A673 (cell line): ENCODE data around the gene BTBD2. TPM values are rescaled to one million over a fixed set of nuclear protein-coding genes. Genes with fewer than 3 reads are reported as not detected.

Experiments
- BruUV-seq: library from RNA; stranded (reverse); fragments of 400-500 nt; replicated peaks from 2 replicates; lab custom pipeline; 2021; lab: Mats Ljungman, UMichigan
- CTCF ChIA-PET: fragments of 300-600 bp; sonication (Branson Sonifier 250); formaldehyde crosslinking; loops from one replicate; lab custom pipeline; 2022; ENCODE audit warnings: antibody characterized with exemption; lab: Charles Lee
- POLR2A ChIA-PET: fragments of 300-600 bp; sonication (Branson Sonifier 250); formaldehyde crosslinking; loops from one replicate; lab custom pipeline; 2022; ENCODE audit warnings: antibody characterized with exemption; ENCODE audit not compliant: low non-redundant PET; lab: Charles Lee
- DNase-seq: peaks from one replicate; pipeline ENCODE4 v3.0.0-alpha.2; 2015; ENCODE audit warnings: low spot score
- H3K27ac ChIP-seq: fragments of 200-600 bp; sonication (generic); 2 replicates; pipeline ENCODE4 v1.5.1; 2016; ENCODE audit warnings: mixed run types, low read depth, mild to moderate bottlenecking, mixed read lengths, antibody characterized with exemption, low read length; ENCODE audit not compliant: poor library complexity, severe bottlenecking
- H3K27me3 ChIP-seq: fragments of 200-600 bp; sonication (generic); replicated peaks from 2 replicates; pipeline ENCODE4 v1.6.1; 2017; ENCODE audit warnings: mixed run types, low read depth, mild to moderate bottlenecking, mixed read lengths, antibody characterized with exemption, low read length; ENCODE audit not compliant: insufficient read depth, poor library complexity
- H3K36me3 ChIP-seq: fragments of 200-600 bp; sonication (generic); 2 replicates; pipeline ENCODE4 v1.6.1; 2016; ENCODE audit warnings: mixed run types, mild to moderate bottlenecking, mixed read lengths, antibody characterized with exemption, low read length; ENCODE audit not compliant: insufficient read depth, poor library complexity, severe bottlenecking
- H3K4me1 ChIP-seq: fragments of 200-600 bp; sonication (generic); 2 replicates; pipeline ENCODE4 v1.6.1; 2017; ENCODE audit warnings: mixed run types, mild to moderate bottlenecking, mixed read lengths, antibody characterized with exemption, low read length; ENCODE audit not compliant: insufficient read depth, poor library complexity, severe bottlenecking
- H3K4me3 ChIP-seq: fragments of 200-600 bp; sonication (generic); 2 replicates; pipeline ENCODE4 v1.5.1; 2016; ENCODE audit warnings: low read depth, mixed run types, mild to moderate bottlenecking, mixed read lengths, low read length; ENCODE audit not compliant: poor library complexity, severe bottlenecking
- H3K9me3 ChIP-seq: fragments of 200-600 bp; sonication (generic); 2 replicates; pipeline ENCODE4 v1.6.1; 2016; ENCODE audit warnings: mixed run types, low read depth, mild to moderate bottlenecking, mixed read lengths, antibody characterized with exemption, low read length; ENCODE audit not compliant: poor library complexity, severe bottlenecking
- CTCF ChIP-seq: fragments of 300-800, 200-600 bp; sonication (generic); conservative IDR thresholded peaks from 2 replicates; pipeline ENCODE4 v1.5.1; 2017; ENCODE audit warnings: low read depth, mild to moderate bottlenecking, antibody characterized with exemption, low read length, moderate library complexity, mixed read lengths
- EZH2 ChIP-seq: fragments of 200-600 bp; sonication (generic); IDR thresholded peaks from 2 replicates; pipeline ENCODE4 v1.6.1; 2017; ENCODE audit warnings: borderline replicate concordance, low read depth, mild to moderate bottlenecking, mixed read lengths, antibody characterized with exemption, low read length; ENCODE audit not compliant: poor library complexity, severe bottlenecking
- intact Hi-C: fragments of 100-400 bp; cut with micrococcal nuclease; formaldehyde crosslinking; loops from one replicate; pipeline ENCODE4 v1.10.0; 2022; ENCODE audit not compliant: unreplicated experiment
- total RNA-seq: library from RNA; stranded (reverse); gene quantifications from 2 replicates; pipeline ENCODE4 v1.2.3, GENCODE V29; 2021

The BTBD2 gene
- total RNA-seq, 1 experiment from 2014 or later: 91.7 TPM

- DNase-seq: no peak
- Histone ChIP-seq H3K9me3 (no peaks in the 10 kb centered on the region), H3K27ac (no peak overlapping the region), H3K4me1 (no peaks in the 10 kb centered on the region), H3K36me3 (peaks cover 69% of the 10 kb centered on the region), H3K27me3 (no peaks in the 10 kb centered on the region), H3K4me3 (no peak overlapping the region)
- intact Hi-C loops: no loop called here
- BruUV-seq: no TSS peak
- no peak for TF ChIP-seq CTCF
- TF ChIP-seq EZH2: no peak
- ChIA-PET POLR2A (interaction anchor here (0.6 kb wide), 1 partner anchor 252 kb away, joined by 3 read pairs; no protein-coding TSS in a partner anchor), CTCF (no interaction called here)
These were observed 28.0 kb downstream of the BTBD2 start for GRCh38 chr19:1987197-1988187.

GRCh38 chr19:1986357-1987162, 29.0 kb downstream of the BTBD2 start:
- CTCF ChIA-PET: no interaction called here
- no peak overlapping the region for H3K27ac ChIP-seq

More at GRCh38 chr19:1986357-1987162, 29.0 kb downstream of the BTBD2 start:
- no peaks in the 10 kb centered on the region for H3K4me1 ChIP-seq
- H3K4me3 ChIP-seq: no peak overlapping the region
- POLR2A ChIA-PET: no interaction called here
- no peaks in the 10 kb centered on the region for H3K27me3 ChIP-seq
- TF ChIP-seq CTCF (no peak), EZH2 (no peak)
- no peaks in the 10 kb centered on the region for H3K9me3 ChIP-seq
- peaks cover 73% of the 10 kb centered on the region for H3K36me3 ChIP-seq
- TSS peak; percentile 65 for BruUV-seq
- intact Hi-C loops: no loop called here
- no peak for DNase-seq
